K562 (cell line): ENCODE results near the gene UBR4. TPM values are rescaled to one million over a fixed set of nuclear protein-coding genes. Genes with fewer than 3 reads are reported as not detected.

Experiments used
- CCNT2 ChIP-seq: IDR thresholded peaks from 2 replicates; pipeline ENCODE4 v1.6.1; 2011; ENCODE audit warnings: borderline replicate concordance, low read depth, mild to moderate bottlenecking, moderate library complexity, mixed read lengths, low read length; ENCODE audit not compliant: insufficient read length; ENCODE audit errors: extremely low read depth
- FOSL1 ChIP-seq: fragments of 200-800 bp; sonication (Bioruptor generic); conservative IDR thresholded peaks from 2 replicates; pipeline ENCODE4 v1.6.1; 2016; ENCODE audit warnings: missing genetic modification characterization, missing compliant biosample characterization
- FOXJ2 ChIP-seq: fragments of 200-800 bp; sonication (Bioruptor generic); IDR thresholded peaks from 2 replicates; pipeline ENCODE4 v1.6.1; 2016; ENCODE audit warnings: missing genetic modification characterization, missing compliant biosample characterization
- FOXJ3 ChIP-seq: sonication (generic); formaldehyde crosslinking; IDR thresholded peaks from 2 replicates; pipeline ENCODE4 v1.4.0; 2020; ENCODE audit warnings: mild to moderate bottlenecking, missing genetic modification reagents
- POLR3G ChIP-seq: IDR thresholded peaks from 2 replicates; pipeline ENCODE4 v1.6.1; 2011; ENCODE audit not compliant: insufficient read length, insufficient replicate concordance; ENCODE audit errors: extremely low read depth
- SMAD2 ChIP-seq: fragments of 150-350 bp; IDR thresholded peaks from 2 replicates; pipeline ENCODE4 v1.6.1; 2014; ENCODE audit warnings: low read depth, mild to moderate bottlenecking, low read length
- TBP ChIP-seq: optimal IDR thresholded peaks from 2 replicates; pipeline ENCODE3; 2011; ENCODE audit warnings: low read depth, low read length, improper control_type of control experiment
- YY1 ChIP-seq, 3 experiments: IDR thresholded peaks; 2 replicates each; pipeline ENCODE4 v1.6.1; 2011; ENCODE audit warnings: low read length in 2 of 3, mild to moderate bottlenecking in 2 of 3, moderate library complexity in 2 of 3, borderline replicate concordance in 1 of 3, control low read depth in 1 of 3, low read depth in 1 of 3; ENCODE audit not compliant: insufficient read depth in 3 of 3, insufficient replicate concordance in 2 of 3, control insufficient read depth in 1 of 3, insufficient read length in 1 of 3; ENCODE audit errors: extremely low read depth in 1 of 3
- ZBTB8A ChIP-seq: fragments of 450-650 bp; IDR thresholded peaks from 2 replicates; pipeline ENCODE4 v1.6.1; 2018; ENCODE audit warnings: mild to moderate bottlenecking, moderate library complexity; ENCODE audit not compliant: partially characterized antibody
- ZBTB9 ChIP-seq: fragments of 450-650 bp; formaldehyde crosslinking; IDR thresholded peaks from 2 replicates; pipeline ENCODE4 v1.4.0; 2020; ENCODE audit warnings: mild to moderate bottlenecking, moderate library complexity
- ZNF121 ChIP-seq: sonication (generic); formaldehyde crosslinking; conservative IDR thresholded peaks from 2 replicates; pipeline ENCODE4 v1.8.0; 2022; ENCODE audit warnings: missing genetic modification reagents
- ZNF23 ChIP-seq: fragments of 250-450 bp; sonication (Bioruptor Pico); IDR thresholded peaks from 2 replicates; pipeline ENCODE4 v1.4.0; 2020; ENCODE audit warnings: mild to moderate bottlenecking
- ZNF24 ChIP-seq: fragments of 450-650 bp; IDR thresholded peaks from 2 replicates; pipeline ENCODE4 v1.6.1; 2016
- polyA plus RNA-seq, 8 experiments: library from polyadenylated mRNA; depleted of rRNA in 4 of 8; stranded (reverse) in 5 of 8; unstranded in 3 of 8; fragments of >200 nt; fragmentation: Nextera tagmentation in 2 of 8; fragmentation: Illumina TruSeq in 1 of 8; extraction: Ambion mirVana in 2 of 8; extraction: Trizol in 1 of 8; gene quantifications; 2 replicates each; pipeline versions ENCODE4 v1.2.1 to v1.2.3, GENCODE V29; 2011 to 2014; ENCODE audit warnings: inconsistent platforms in 1 of 8, missing spikeins in 1 of 8
- total RNA-seq, 7 experiments: library from RNA; depleted of rRNA in 6 of 7; stranded (reverse); fragments of >200 nt in 6 of 7; fragmentation: Illumina TruSeq in 2 of 7; extraction: Trizol in 2 of 7; gene quantifications; 2 replicates each; pipeline versions ENCODE4 v1.2.1 to v1.2.3, GENCODE V29; 2011 to 2021; ENCODE audit warnings: low replicate concordance in 1 of 7
- TF ChIP-seq, protein P1 (sequence below): fragments of 200-800 bp; sonication (Bioruptor generic); IDR thresholded peaks from 2 replicates; pipeline ENCODE4 v1.6.1; 2016; ENCODE audit warnings: missing genetic modification characterization, missing compliant biosample characterization
- TF ChIP-seq, protein P2 (sequence below): sonication (generic); formaldehyde crosslinking; IDR thresholded peaks from 2 replicates; pipeline ENCODE4 v1.8.0; 2022; ENCODE audit warnings: mild to moderate bottlenecking, missing genetic modification reagents

Gene UBR4
- total and polyA plus RNA-seq, 9 of the 15 experiments (the other 6 are each of a cell fraction or from before 2014, with no cell fraction given) = 55.4 to 277 (median 123) TPM

- TF ChIP-seq FOSL1 (tag) = peak; percentile 23
- TF ChIP-seq ZBTB9 = peak; percentile 75; the same call in 1 of the 2 replicates
- peak; percentile 76 to 95 (median 91) for TF ChIP-seq YY1 (IDR thresholded peaks at IDR 0.05; ENCODE audit: borderline replicate concordance in 1 of 3, control insufficient read depth in 1 of 3, extremely low read depth in 1 of 3, insufficient read depth in 3 of 3, insufficient read length in 1 of 3, insufficient replicate concordance in 2 of 3, low read depth in 1 of 3, low read length in 2 of 3)
- TF ChIP-seq ZBTB8A = no peak
- TF ChIP-seq ZNF121 (CRISPR knock-in tag) = no peak
- TF ChIP-seq FOXJ2 (tag) = no peak
- TF ChIP-seq, protein P1, sequence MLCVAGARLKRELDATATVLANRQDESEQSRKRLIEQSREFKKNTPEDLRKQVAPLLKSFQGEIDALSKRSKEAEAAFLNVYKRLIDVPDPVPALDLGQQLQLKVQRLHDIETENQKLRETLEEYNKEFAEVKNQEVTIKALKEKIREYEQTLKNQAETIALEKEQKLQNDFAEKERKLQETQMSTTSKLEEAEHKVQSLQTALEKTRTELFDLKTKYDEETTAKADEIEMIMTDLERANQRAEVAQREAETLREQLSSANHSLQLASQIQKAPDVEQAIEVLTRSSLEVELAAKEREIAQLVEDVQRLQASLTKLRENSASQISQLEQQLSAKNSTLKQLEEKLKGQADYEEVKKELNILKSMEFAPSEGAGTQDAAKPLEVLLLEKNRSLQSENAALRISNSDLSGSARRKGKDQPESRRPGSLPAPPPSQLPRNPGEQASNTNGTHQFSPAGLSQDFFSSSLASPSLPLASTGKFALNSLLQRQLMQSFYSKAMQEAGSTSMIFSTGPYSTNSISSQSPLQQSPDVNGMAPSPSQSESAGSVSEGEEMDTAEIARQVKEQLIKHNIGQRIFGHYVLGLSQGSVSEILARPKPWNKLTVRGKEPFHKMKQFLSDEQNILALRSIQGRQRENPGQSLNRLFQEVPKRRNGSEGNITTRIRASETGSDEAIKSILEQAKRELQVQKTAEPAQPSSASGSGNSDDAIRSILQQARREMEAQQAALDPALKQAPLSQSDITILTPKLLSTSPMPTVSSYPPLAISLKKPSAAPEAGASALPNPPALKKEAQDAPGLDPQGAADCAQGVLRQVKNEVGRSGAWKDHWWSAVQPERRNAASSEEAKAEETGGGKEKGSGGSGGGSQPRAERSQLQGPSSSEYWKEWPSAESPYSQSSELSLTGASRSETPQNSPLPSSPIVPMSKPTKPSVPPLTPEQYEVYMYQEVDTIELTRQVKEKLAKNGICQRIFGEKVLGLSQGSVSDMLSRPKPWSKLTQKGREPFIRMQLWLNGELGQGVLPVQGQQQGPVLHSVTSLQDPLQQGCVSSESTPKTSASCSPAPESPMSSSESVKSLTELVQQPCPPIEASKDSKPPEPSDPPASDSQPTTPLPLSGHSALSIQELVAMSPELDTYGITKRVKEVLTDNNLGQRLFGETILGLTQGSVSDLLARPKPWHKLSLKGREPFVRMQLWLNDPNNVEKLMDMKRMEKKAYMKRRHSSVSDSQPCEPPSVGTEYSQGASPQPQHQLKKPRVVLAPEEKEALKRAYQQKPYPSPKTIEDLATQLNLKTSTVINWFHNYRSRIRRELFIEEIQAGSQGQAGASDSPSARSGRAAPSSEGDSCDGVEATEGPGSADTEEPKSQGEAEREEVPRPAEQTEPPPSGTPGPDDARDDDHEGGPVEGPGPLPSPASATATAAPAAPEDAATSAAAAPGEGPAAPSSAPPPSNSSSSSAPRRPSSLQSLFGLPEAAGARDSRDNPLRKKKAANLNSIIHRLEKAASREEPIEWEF (CRISPR knock-in tag) = no peak
- TF ChIP-seq, protein P2, sequence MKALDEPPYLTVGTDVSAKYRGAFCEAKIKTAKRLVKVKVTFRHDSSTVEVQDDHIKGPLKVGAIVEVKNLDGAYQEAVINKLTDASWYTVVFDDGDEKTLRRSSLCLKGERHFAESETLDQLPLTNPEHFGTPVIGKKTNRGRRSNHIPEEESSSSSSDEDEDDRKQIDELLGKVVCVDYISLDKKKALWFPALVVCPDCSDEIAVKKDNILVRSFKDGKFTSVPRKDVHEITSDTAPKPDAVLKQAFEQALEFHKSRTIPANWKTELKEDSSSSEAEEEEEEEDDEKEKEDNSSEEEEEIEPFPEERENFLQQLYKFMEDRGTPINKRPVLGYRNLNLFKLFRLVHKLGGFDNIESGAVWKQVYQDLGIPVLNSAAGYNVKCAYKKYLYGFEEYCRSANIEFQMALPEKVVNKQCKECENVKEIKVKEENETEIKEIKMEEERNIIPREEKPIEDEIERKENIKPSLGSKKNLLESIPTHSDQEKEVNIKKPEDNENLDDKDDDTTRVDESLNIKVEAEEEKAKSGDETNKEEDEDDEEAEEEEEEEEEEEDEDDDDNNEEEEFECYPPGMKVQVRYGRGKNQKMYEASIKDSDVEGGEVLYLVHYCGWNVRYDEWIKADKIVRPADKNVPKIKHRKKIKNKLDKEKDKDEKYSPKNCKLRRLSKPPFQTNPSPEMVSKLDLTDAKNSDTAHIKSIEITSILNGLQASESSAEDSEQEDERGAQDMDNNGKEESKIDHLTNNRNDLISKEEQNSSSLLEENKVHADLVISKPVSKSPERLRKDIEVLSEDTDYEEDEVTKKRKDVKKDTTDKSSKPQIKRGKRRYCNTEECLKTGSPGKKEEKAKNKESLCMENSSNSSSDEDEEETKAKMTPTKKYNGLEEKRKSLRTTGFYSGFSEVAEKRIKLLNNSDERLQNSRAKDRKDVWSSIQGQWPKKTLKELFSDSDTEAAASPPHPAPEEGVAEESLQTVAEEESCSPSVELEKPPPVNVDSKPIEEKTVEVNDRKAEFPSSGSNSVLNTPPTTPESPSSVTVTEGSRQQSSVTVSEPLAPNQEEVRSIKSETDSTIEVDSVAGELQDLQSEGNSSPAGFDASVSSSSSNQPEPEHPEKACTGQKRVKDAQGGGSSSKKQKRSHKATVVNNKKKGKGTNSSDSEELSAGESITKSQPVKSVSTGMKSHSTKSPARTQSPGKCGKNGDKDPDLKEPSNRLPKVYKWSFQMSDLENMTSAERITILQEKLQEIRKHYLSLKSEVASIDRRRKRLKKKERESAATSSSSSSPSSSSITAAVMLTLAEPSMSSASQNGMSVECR = peak; percentile 85; the same call in 1 of the 2 replicates
- TF ChIP-seq POLR3G = no peak
- TF ChIP-seq TBP = peak; percentile 93
- TF ChIP-seq CCNT2 = peak; percentile 89
- no peak for TF ChIP-seq SMAD2
- no peak for TF ChIP-seq FOXJ3 (CRISPR knock-in tag)
- TF ChIP-seq ZNF23 (CRISPR knock-in tag) = no peak
- TF ChIP-seq ZNF24 = 0 out of 2 replicates have a peak, but pooled peaks have one; percentile 30
Observed at GRCh38 chr1:19209990-19210771, at the start of gene UBR4 (continued).
